OCI-LY3 (cell line): Measurements from ENCODE around the gene RPS23.

Source experiments
- EZH2phosphoT487 ChIP-seq: fragments of 200-600 bp; shearing (Covaris generic); IDR thresholded peaks from 2 replicates; pipeline ENCODE4 v1.6.1; 2018; ENCODE audit warnings: antibody characterized with exemption, mixed run types, low read depth
- TF ChIP-seq, protein P1 (sequence below): fragments of 200-600, 300-600 bp; sonication (generic); IDR thresholded peaks from 2 replicates; pipeline ENCODE4 v1.5.1; 2014; ENCODE audit warnings: antibody characterized with exemption, low read length, low read depth

GRCh38 chr5:82244151-82244550, 34.0 kb downstream of the RPS23 start:
- TF ChIP-seq, protein P1, sequence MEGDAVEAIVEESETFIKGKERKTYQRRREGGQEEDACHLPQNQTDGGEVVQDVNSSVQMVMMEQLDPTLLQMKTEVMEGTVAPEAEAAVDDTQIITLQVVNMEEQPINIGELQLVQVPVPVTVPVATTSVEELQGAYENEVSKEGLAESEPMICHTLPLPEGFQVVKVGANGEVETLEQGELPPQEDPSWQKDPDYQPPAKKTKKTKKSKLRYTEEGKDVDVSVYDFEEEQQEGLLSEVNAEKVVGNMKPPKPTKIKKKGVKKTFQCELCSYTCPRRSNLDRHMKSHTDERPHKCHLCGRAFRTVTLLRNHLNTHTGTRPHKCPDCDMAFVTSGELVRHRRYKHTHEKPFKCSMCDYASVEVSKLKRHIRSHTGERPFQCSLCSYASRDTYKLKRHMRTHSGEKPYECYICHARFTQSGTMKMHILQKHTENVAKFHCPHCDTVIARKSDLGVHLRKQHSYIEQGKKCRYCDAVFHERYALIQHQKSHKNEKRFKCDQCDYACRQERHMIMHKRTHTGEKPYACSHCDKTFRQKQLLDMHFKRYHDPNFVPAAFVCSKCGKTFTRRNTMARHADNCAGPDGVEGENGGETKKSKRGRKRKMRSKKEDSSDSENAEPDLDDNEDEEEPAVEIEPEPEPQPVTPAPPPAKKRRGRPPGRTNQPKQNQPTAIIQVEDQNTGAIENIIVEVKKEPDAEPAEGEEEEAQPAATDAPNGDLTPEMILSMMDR: no peak
- no peak for TF ChIP-seq EZH2phosphoT487
